ENCODE results near the gene TMEM242.
"Not testable (repeated sequence)": the region's sequence is repeated elsewhere in the genome, so short reads cannot be mapped to it uniquely, and the experiment has no call there.

The TMEM242 gene

DNA sequence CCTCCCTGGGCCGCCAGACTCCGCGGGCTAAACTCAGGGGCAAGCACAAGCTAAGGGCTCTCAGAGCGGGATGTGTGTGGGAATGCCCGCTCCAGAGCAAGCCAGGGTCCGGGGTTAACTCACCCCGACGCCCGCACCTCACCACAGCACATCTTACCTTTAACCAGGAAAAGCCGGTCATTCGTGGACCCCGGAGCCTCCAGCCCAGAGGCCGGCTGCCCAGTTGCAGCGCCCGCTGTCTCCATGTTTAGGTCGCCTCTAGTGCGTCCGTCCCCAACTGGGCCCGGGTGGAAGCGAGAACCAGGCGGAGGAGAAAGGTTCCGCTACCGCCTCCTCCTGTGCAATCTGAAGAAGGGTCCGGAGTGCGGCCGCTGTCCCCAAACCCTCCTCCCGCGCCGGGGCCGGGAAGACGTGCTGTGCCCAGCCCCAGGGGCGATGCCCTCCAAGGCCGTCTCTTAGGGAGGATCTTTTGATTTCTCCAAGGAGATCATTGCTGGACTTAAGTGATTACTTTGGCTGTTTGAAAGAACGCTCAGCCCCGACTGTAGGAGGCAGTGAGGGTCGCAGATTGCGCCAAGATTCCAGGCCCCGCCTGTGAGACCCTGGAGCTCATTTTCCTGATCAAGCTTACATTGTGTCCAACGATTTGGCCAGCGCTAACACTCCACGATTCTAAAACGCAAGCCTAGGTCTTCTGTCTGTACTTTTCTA lies at the start of gene TMEM242:
TMEM242 (minus strand) TSS at position 265 of the 711 bp plus-strand sequence; CDS start at position 245, 20 bp downstream.
- no peak for DNase-seq

DNA sequence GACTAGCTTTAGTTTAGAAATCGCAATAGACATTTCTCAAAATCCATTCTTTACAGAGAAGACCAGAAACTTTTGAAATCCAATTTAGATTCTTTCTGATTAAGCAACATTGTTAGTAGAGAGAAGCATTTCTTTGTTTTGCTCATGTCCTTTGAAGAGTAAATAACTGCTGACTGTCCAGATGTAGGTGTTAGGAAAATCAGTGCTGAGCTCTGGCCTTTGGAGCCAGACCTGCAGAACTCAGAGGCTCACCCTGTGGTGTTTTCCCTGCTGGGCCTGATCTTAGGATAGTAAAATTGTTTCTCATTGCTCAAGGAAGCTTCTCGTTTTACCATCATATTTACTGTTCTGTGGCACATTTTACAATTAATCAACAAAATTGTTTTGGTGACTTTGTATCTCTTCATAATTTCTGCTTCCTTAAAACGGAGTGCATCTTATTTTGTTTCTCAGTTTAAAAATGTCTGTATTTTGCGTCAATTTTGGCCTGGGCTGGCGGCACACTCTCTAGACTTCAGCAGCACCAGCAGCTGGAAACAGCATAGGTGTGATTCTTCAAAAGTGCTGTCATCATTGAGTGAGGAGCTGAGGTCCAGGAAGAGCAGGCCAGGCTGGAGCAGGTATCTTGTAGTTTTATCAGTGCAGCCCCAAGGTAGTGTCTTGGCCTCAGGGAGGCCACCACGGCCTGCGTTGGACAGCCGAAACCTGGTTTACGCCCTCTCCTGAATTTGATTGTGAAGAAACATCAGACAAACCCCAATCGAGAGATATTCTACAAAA lies 49.4 kb upstream of the TMEM242 start:
- no peak for DNase-seq

DNA sequence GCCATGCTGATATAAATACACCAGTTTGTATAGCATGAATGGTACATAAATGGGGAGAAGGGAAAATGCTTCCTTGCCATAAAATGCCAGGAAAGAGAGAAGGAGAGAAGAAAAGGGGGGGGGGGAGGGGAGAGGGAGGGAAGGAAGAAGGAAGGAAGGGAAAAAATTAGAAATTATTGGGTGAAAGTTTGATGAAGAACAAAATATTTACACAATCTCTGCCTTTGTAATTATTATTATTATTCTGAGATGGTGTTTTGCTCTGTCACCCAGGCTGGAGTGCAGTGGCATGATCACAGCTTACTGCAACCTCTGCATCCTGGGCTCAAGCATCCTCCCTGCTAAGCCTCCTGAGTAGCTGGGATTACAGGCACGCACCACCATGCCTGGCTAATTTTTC lies 47.4 kb upstream of the TMEM242 start:
- DNase-seq = no peak

GRCh38 chr6:157368359-157369049 lies 45.2 kb upstream of the TMEM242 start:
- no peak for DNase-seq

- DNase-seq = no peak
Observed at GRCh38 chr6:157366648-157367047, 43.3 kb upstream of the TMEM242 start.

GRCh38 chr6:157364705-157365104 lies 41.4 kb upstream of the TMEM242 start:
- no peak for DNase-seq

GRCh38 chr6:157361886-157362285 lies 38.6 kb upstream of the TMEM242 start:
- no peak for DNase-seq

- DNase-seq = peak in 12 of 56 donors; percentile 5 to 62 (median 28)
Observed at GRCh38 chr6:157358287-157358686, 35.0 kb upstream of the TMEM242 start.

DNA sequence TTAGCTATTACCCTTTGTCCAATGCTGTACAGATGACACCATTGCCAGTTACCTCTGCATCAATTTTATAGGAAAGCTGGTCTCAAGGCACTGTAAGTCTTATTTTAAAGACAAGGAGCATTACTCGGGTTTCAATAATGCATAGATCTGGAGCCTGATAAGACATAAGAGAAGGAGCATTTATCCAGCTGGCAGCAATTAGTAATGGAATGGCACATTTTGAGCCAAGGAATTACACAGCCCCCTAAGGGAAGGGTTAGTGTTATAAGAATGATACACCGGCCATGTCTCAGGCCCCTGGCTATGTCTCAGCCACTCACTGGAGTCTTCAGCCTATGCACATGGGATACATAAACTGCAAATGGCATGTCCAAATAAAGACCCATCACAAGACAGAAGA lies 23.1 kb upstream of the TMEM242 start:
- no peak for DNase-seq

- no peak for DNase-seq
Observed at GRCh38 chr6:157343732-157344131, 20.4 kb upstream of the TMEM242 start.

DNA sequence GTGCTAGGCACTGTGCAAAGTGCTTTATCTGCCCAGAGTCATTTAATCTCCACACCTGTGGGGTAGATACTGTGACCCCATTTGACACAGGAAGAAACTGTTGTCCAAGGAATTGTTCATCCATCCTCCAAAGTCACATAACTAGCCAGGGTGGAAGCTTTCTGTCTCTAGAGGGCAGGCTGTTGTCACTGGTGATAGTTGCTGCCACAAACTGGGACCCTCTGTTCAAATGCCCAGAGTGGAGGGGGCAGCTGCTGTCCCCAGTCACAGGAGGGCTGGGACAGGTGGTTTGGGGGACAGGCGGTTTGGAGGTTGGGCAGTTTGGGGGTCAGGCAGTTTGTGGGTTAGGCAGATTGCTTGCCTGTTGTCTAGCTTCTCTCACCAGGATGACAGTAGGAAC lies 16.1 kb upstream of the TMEM242 start:
- no peak for DNase-seq

DNA sequence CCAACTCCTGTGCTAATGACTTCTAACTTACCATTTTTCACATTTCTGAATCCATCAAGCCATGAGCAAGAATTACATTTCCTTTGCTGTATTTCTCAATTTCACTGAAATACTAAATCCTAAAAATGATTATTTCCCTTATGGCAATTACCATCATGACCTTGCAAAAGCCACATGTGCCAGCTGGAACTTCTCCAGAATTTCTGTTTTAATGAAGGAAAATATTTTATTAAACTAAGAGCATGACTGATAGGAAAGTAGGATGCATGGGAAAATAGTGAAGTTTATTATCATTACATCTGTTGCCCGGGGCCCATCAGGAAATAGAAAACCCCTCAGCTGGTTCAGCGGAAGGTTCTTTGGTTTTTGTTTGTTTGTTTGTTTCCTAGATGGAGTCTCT lies 14.4 kb upstream of the TMEM242 start:
- DNase-seq = no peak

DNA sequence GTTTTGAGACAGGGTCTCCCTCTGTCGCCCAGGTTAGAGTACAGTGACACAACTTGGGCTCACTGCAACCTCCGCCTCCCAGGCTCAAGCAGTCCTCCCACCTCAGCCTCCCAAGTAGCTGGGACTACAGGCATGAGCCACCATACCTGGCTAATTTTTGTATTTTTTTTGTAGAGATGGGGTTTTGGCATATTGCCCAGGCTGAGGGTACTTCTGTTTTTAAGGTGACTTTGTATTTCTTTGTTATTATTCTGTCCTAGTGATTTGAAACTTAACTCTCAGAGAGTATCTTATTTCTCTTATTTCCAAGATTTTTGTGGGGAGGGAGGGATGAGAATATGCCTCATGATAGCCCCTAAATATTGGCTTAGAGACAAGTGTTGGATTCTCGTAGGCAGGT lies 14.0 kb upstream of the TMEM242 start:
- DNase-seq = not testable (repeated sequence)

- DNase-seq = no peak
Observed at GRCh38 chr6:157335829-157336228, 12.5 kb upstream of the TMEM242 start.

DNA sequence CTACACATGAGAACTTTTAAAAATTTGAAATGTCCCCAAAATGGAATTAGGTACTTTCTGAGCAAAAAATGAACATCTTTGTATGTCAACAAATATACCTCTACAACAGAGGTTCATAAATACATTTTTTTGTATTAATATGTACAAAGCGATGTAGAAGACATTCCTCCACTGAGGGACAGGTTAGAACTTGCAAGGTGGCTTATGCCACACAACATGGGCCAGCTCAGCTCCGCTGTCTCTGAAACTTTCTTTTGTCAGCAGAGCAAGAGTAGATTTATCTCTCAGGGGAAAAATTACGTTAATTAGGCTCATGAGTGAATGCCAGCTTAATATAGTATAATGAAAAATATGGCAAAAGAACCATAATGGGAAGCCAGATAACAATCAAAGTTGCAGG lies 10.6 kb upstream of the TMEM242 start:
- DNase-seq = no peak

GRCh38 chr6:157333537-157333936 lies 10.2 kb upstream of the TMEM242 start:
- no peak for DNase-seq

DNA sequence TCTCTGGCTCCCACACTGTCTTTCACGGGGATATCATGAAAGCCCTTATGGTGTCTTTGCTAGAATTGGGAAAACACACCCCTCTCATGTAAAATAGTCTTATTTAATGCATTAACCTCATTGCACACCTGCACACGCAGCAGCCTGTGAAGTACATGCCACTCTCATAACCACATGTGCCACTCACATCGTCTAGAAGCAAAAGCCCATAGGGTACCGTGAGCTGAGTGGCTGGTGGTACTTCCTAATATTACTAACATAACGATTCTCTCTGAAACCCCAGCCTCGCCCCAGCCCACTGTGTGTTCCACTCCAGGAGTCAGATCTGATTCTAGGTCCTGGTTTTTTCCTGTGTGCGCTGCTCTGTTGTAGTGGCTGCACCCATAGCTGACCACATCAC lies 9.5 kb upstream of the TMEM242 start:
- DNase-seq = no peak

- no peak for DNase-seq
Observed at GRCh38 chr6:157330831-157331230, 7.5 kb upstream of the TMEM242 start.

GRCh38 chr6:157329829-157330228 lies 6.5 kb upstream of the TMEM242 start:
- DNase-seq = no peak

DNA sequence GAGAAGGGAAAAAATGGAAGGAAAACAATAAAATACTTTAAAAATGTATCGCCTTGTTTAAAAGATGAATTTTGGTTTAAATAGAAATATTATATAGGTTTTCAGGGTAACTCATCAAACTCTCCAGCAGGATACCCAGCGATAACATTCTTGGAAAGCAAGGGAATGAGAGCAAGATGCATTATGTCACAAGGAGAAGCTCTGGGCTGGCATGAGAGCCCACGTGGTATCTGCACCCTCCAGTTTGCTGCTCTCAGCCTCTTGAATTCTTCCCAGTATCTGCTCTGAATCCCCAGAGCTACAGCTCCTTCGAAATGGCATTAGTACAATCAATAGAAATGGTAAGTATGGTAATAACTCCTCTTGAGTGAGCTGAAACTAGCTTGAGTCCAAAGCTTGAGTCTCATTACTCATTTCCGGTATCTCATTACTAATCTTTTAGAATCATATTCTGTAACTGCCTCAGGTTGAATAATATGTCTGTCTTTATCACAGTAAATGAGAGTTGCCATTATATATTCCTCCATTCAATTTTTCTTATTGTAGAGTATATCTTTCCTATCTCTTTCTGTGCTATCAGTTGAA lies 4.9 kb upstream of the TMEM242 start:
- no peak for DNase-seq

- no peak for DNase-seq
Observed at GRCh38 chr6:157326979-157327378, 3.7 kb upstream of the TMEM242 start.
